K562 (cell line): Measurements from ENCODE around the gene TENM3. TPM values are rescaled to one million over a fixed set of nuclear protein-coding genes. Genes with fewer than 3 reads are reported as not detected.

ENCODE experiments used
- ATAC-seq: fragments of 200-7000 bp; cut with Tn5 transposase; 3 replicates; pipeline ENCODE4 v1.9.1; 2020; ENCODE audit warnings: moderate library complexity
- BruUV-seq: library from RNA; stranded (reverse); fragments of 400-500 nt; replicated peaks from 2 replicates; lab custom pipeline; 2021; lab: Mats Ljungman, UMichigan
- CTCF ChIA-PET: fragments of 300-600 bp; formaldehyde crosslinking; extraction: SDS; loops from one replicate; lab custom pipeline; 2021; ENCODE audit warnings: low intra/inter-chr PET ratio; lab: Yijun Ruan, JAX
- POLR2A ChIA-PET: fragments of 300-600, 350-650 bp; sonication (Branson Sonifier 250); formaldehyde crosslinking; extraction: SDS; loops from one replicate; lab custom pipeline; 2021; ENCODE audit warnings: antibody characterized with exemption, inconsistent platforms; lab: Yijun Ruan, JAX
- DNase-seq, 4 experiments: peaks; one replicate each; pipeline versions ENCODE4 v3.0.0 to v3.0.0-alpha.2; 2011 to 2018; ENCODE audit warnings: low spot score in 3 of 4, mixed read lengths in 3 of 4; ENCODE audit errors: extremely low read depth in 1 of 4
- FAIRE-seq: peaks from 2 replicates; lab custom pipeline; 2011; peaks lifted over from hg19 to GRCh38; lab: Jason Lieb, UNC
- H2AFZ ChIP-seq: 2 replicates; pipeline ENCODE4 v1.6.0; 2011; ENCODE audit warnings: low read depth, low read length, control low read depth, inconsistent platforms
- H3K27ac ChIP-seq: fragments of 200-600 bp; 3 replicates; pipeline ENCODE4 v1.8.0; 2011; ENCODE audit warnings: low read depth, mild to moderate bottlenecking, control low read depth, inconsistent platforms, low read length, moderate library complexity, mixed read lengths; ENCODE audit errors: extremely low read depth
- H3K27me3 ChIP-seq, 2 experiments: fragments of 300-600 bp in 1 of 2; 2 replicates in 1 of 2; 3 replicates in 1 of 2; pipeline versions ENCODE4 v1.6.0 to v1.8.0; 2011; ENCODE audit warnings: inconsistent platforms in 2 of 2, low read length in 2 of 2, mild to moderate bottlenecking in 1 of 2, mixed read lengths in 1 of 2, moderate library complexity in 1 of 2; ENCODE audit not compliant: control insufficient read depth in 2 of 2, insufficient read depth in 2 of 2
- H3K36me3 ChIP-seq: fragments of 300-600 bp; 3 replicates; pipeline ENCODE4 v1.8.0; 2011; ENCODE audit warnings: mild to moderate bottlenecking, low read length, inconsistent platforms; ENCODE audit not compliant: control insufficient read depth, insufficient read depth
- H3K4me1 ChIP-seq, 2 experiments: fragments of 200-600 bp in 1 of 2; replicated peaks in 1 of 2; 2 replicates in 1 of 2; 3 replicates in 1 of 2; pipeline versions ENCODE4 v1.5.1 to v1.8.0; 2011; ENCODE audit warnings: inconsistent platforms in 2 of 2, low read length in 2 of 2, mild to moderate bottlenecking in 1 of 2, mixed read lengths in 1 of 2, moderate library complexity in 1 of 2; ENCODE audit not compliant: control insufficient read depth in 2 of 2, insufficient read depth in 2 of 2
- H3K4me2 ChIP-seq: 2 replicates; pipeline ENCODE4 v1.6.1; 2011; ENCODE audit warnings: low read length, control low read depth, inconsistent platforms, mixed read lengths; ENCODE audit not compliant: insufficient read depth
- H3K4me3 ChIP-seq: fragments of 200-600 bp; sonication (generic), shearing (Covaris generic); 2 replicates; pipeline ENCODE4 v1.5.1; 2016; ENCODE audit warnings: control low read depth, inconsistent platforms
- H3K79me2 ChIP-seq: fragments of 200-600 bp; 3 replicates; pipeline ENCODE4 v1.8.0; 2011; ENCODE audit warnings: low read length, inconsistent platforms; ENCODE audit not compliant: control insufficient read depth, insufficient read depth
- H3K9ac ChIP-seq, 2 experiments: 2 replicates each; pipeline versions ENCODE4 v1.6.0 to v1.6.1; 2011; ENCODE audit warnings: low read depth in 2 of 2, low read length in 2 of 2, control low read depth in 1 of 2, inconsistent platforms in 1 of 2, mild to moderate bottlenecking in 1 of 2, mixed read lengths in 1 of 2; ENCODE audit not compliant: insufficient read depth in 1 of 2
- H3K9me1 ChIP-seq: one replicate; pipeline ENCODE4 v1.6.0; 2011; ENCODE audit warnings: inconsistent platforms, mild to moderate bottlenecking, low read length, moderate library complexity; ENCODE audit not compliant: control insufficient read depth, insufficient read depth
- H3K9me3 ChIP-seq: replicated peaks from 2 replicates; pipeline ENCODE4 v1.5.1; 2011; ENCODE audit warnings: low read depth, low read length, inconsistent platforms; ENCODE audit not compliant: control insufficient read depth, insufficient read depth
- H4K20me1 ChIP-seq: replicated peaks from 2 replicates; pipeline ENCODE4 v1.6.1; 2011; ENCODE audit warnings: low read length, inconsistent platforms, mixed read lengths; ENCODE audit not compliant: control insufficient read depth, insufficient read depth
- HLTF ChIP-seq: fragments of 450-650 bp; IDR thresholded peaks from 2 replicates; pipeline ENCODE4 v1.6.1; 2016
- SPI1 ChIP-seq: IDR thresholded peaks from 2 replicates; pipeline ENCODE4 v1.6.1; 2011; ENCODE audit warnings: low read depth, low read length, control low read depth, borderline replicate concordance
- ZBTB8A ChIP-seq: fragments of 450-650 bp; IDR thresholded peaks from 2 replicates; pipeline ENCODE4 v1.6.1; 2018; ENCODE audit warnings: mild to moderate bottlenecking, moderate library complexity; ENCODE audit not compliant: partially characterized antibody
- ZNF212 ChIP-seq: fragments of 450-650 bp; formaldehyde crosslinking; IDR thresholded peaks from 2 replicates; pipeline ENCODE4 v1.4.0; 2020; ENCODE audit warnings: mild to moderate bottlenecking
- ZNF408 ChIP-seq: fragments of 250-450 bp; sonication (Bioruptor Pico); IDR thresholded peaks from 2 replicates; pipeline ENCODE4 v1.4.0; 2020; ENCODE audit warnings: low read depth, mild to moderate bottlenecking, moderate library complexity
- ZNF75A ChIP-seq: fragments of 450-650 bp; formaldehyde crosslinking; IDR thresholded peaks from 2 replicates; pipeline ENCODE4 v1.4.0; 2020; ENCODE audit warnings: mild to moderate bottlenecking
- WGBS: fragments of 100-300 bp; shearing (Covaris generic); methylation state at CpG from one replicate; pipeline ENCODE4 v1.1.6; 2016; ENCODE audit warnings: low coverage, mixed read lengths; ENCODE audit not compliant: insufficient coverage; ENCODE audit errors: missing lambda C conversion rate; 5-methylcytosine and 5-hydroxymethylcytosine counted together
- in situ Hi-C: fragments of 300-500 bp; cut with MboI; formaldehyde crosslinking; loops from 4 replicates; pipeline ENCODE4 v1.15.0; 2018; ENCODE audit warnings: inconsistent platforms, mixed read lengths
- intact Hi-C: fragments of 100-400 bp; cut with micrococcal nuclease; formaldehyde crosslinking; loops from 2 replicates; pipeline ENCODE4 v1.14.2; 2022
- polyA plus RNA-seq, 8 experiments: library from polyadenylated mRNA; depleted of rRNA in 4 of 8; stranded (reverse) in 5 of 8; unstranded in 3 of 8; fragments of >200 nt; fragmentation: Nextera tagmentation in 2 of 8; fragmentation: Illumina TruSeq in 1 of 8; extraction: Ambion mirVana in 2 of 8; extraction: Trizol in 1 of 8; gene quantifications; 2 replicates each; pipeline versions ENCODE4 v1.2.1 to v1.2.3, GENCODE V29; 2011 to 2014; ENCODE audit warnings: inconsistent platforms in 1 of 8, missing spikeins in 1 of 8
- total RNA-seq, 7 experiments: library from RNA; depleted of rRNA in 6 of 7; stranded (reverse); fragments of >200 nt in 6 of 7; fragmentation: Illumina TruSeq in 2 of 7; extraction: Trizol in 2 of 7; gene quantifications; 2 replicates each; pipeline versions ENCODE4 v1.2.1 to v1.2.3, GENCODE V29; 2011 to 2021; ENCODE audit warnings: low replicate concordance in 1 of 7
- TF ChIP-seq, protein P1 (sequence below), 2 experiments: fragments of 450-650 bp; IDR thresholded peaks; 2 replicates each; pipeline ENCODE4 v1.6.1; 2016; ENCODE audit warnings: mild to moderate bottlenecking in 2 of 2, borderline replicate concordance in 1 of 2, low read depth in 1 of 2, moderate library complexity in 1 of 2
- TF ChIP-seq, protein P2 (sequence below): fragments of 250-450 bp; sonication (Bioruptor Pico); IDR thresholded peaks from 2 replicates; pipeline ENCODE4 v1.6.1; 2021; ENCODE audit warnings: mild to moderate bottlenecking

Gene TENM3
- total and polyA plus RNA-seq, 9 of the 15 experiments (the other 6 are each of a cell fraction or from before 2014, with no cell fraction given): 0.01 to 0.02 TPM; not detected in 7

GRCh38 chr4:182600856-182601255 lies 357.7 kb downstream of the TENM3 start:
- no peak overlapping the region for H3K4me3 ChIP-seq
- H3K27ac ChIP-seq: no peak overlapping the region
- no peak overlapping the region for H3K4me2 ChIP-seq
- in situ Hi-C loops: no loop called here
- H3K9ac ChIP-seq: no peak overlapping the region
- no peaks in the 10 kb centered on the region for H3K9me3 ChIP-seq
- ChIA-PET CTCF (no interaction called here), POLR2A (no interaction called here)
- no peaks in the 10 kb centered on the region for H3K4me1 ChIP-seq
- no peaks in the 10 kb centered on the region for H3K27me3 ChIP-seq
- FAIRE-seq: no peak
- H3K9me1 ChIP-seq: no peaks in the 10 kb centered on the region
- no peak for DNase-seq
- intact Hi-C loops: no loop called here
- no peak overlapping the region for H2AFZ ChIP-seq
- no peaks in the 10 kb centered on the region for H4K20me1 ChIP-seq
- ATAC-seq: no peak
- H3K79me2 ChIP-seq: no peaks in the 10 kb centered on the region
- H3K36me3 ChIP-seq: no peaks in the 10 kb centered on the region
- WGBS: 0% methylated on average over 8 of the region's 8 CpGs
- BruUV-seq: no TSS peak
- TF ChIP-seq SPI1 (no peak), HLTF (no peak), ZNF212 (CRISPR knock-in tag) (no peak), ZNF75A (CRISPR knock-in tag) (no peak), ZBTB8A (no peak), ZNF408 (no peak)
- TF ChIP-seq, protein P1, sequence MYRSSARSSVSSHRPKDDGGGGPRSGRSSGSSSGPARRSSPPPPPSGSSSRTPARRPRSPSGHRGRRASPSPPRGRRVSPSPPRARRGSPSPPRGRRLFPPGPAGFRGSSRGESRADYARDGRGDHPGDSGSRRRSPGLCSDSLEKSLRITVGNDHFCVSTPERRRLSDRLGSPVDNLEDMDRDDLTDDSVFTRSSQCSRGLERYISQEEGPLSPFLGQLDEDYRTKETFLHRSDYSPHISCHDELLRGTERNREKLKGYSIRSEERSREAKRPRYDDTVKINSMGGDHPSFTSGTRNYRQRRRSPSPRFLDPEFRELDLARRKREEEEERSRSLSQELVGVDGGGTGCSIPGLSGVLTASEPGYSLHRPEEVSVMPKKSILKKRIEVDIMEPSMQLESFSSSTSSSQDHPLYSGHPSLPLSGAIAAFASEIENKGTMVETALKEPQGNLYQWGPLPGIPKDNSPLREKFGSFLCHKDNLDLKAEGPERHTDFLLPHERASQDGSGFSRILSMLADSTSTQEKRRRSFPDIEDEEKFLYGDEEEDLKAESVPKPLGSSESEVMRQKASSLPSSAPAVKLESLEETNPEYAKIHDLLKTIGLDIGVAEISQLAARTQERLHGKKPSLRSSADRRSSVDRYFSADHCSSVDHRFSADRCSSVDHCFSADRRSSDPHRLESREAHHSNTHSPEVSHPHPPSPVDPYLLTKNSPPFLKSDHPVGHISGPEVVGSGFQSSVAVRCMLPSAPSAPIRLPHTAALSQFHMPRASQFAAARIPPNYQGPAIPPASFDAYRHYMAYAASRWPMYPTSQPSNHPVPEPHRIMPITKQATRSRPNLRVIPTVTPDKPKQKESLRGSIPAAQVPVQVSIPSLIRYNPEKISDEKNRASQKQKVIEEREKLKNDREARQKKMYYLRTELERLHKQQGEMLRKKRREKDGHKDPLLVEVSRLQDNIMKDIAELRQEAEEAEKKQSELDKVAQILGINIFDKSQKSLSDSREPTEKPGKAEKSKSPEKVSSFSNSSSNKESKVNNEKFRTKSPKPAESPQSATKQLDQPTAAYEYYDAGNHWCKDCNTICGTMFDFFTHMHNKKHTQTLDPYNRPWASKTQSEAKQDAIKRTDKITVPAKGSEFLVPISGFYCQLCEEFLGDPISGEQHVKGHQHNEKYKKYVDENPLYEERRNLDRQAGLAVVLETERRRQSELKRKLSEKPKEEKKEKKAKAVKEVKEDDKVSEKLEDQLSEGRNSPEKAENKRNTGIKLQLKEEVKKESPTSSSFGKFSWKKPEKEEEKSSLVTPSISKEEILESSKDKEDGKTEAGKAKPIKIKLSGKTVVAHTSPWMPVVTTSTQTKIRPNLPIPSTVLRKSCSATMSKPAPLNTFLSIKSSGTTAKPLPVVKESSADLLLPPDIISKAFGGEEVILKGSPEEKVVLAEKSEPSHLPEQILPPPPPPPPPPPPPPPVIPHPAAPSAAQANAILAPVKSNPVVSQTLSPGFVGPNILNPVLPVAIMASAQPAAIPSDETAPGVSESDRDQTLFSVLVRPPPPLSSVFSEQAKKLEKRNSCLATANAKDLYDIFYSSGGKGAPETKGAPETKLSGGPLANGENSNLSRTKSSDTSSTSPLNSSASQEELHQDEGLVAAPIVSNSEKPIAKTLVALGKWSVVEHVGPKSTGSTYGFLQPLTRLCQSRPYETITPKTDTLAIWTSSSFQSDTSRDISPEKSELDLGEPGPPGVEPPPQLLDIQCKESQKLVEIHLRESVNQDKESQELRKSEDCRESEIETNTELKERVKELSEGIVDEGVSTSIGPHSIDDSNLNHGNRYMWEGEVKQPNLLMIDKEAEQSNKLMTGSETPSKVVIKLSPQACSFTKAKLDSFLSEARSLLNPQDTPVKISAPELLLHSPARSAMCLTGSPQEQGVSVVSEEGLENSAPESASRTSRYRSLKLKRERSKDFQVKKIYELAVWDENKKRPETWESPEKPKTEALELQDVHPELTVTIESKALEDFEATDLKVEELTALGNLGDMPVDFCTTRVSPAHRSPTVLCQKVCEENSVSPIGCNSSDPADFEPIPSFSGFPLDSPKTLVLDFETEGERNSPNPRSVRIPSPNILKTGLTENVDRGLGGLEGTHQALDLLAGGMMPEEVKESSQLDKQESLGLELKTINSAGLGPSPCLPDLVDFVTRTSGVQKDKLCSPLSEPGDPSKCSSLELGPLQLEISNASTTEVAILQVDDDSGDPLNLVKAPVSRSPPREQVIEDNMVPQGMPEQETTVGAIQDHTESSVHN (IDR thresholded peaks at IDR 0.05; ENCODE audit: borderline replicate concordance in 1 of 2, low read depth in 1 of 2): no peak
- TF ChIP-seq, protein P2, sequence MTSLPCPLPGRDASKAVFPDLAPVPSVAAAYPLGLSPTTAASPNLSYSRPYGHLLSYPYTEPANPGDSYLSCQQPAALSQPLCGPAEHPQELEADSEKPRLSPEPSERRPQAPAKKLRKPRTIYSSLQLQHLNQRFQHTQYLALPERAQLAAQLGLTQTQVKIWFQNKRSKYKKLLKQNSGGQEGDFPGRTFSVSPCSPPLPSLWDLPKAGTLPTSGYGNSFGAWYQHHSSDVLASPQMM (CRISPR knock-in tag): no peak
